GM10266 (cell line): ENCODE data around the gene EXD3.

Experiments used
- DNase-seq: peaks from one replicate; pipeline ENCODE4 v3.0.0; 2012; ENCODE audit errors: extremely low spot score
- TF ChIP-seq, protein P1 (sequence below): IDR thresholded peaks from 2 replicates; pipeline ENCODE4 v1.5.1; 2012; ENCODE audit warnings: mild to moderate bottlenecking, low read depth; ENCODE audit not compliant: control insufficient read depth, insufficient read depth; ENCODE audit errors: missing control alignments

The EXD3 gene

GRCh38 chr9:137456061-137456863 lies 33.3 kb upstream of the EXD3 start:
- DNase-seq, result no peak
- TF ChIP-seq, protein P1, sequence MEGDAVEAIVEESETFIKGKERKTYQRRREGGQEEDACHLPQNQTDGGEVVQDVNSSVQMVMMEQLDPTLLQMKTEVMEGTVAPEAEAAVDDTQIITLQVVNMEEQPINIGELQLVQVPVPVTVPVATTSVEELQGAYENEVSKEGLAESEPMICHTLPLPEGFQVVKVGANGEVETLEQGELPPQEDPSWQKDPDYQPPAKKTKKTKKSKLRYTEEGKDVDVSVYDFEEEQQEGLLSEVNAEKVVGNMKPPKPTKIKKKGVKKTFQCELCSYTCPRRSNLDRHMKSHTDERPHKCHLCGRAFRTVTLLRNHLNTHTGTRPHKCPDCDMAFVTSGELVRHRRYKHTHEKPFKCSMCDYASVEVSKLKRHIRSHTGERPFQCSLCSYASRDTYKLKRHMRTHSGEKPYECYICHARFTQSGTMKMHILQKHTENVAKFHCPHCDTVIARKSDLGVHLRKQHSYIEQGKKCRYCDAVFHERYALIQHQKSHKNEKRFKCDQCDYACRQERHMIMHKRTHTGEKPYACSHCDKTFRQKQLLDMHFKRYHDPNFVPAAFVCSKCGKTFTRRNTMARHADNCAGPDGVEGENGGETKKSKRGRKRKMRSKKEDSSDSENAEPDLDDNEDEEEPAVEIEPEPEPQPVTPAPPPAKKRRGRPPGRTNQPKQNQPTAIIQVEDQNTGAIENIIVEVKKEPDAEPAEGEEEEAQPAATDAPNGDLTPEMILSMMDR, result no peak

DNA sequence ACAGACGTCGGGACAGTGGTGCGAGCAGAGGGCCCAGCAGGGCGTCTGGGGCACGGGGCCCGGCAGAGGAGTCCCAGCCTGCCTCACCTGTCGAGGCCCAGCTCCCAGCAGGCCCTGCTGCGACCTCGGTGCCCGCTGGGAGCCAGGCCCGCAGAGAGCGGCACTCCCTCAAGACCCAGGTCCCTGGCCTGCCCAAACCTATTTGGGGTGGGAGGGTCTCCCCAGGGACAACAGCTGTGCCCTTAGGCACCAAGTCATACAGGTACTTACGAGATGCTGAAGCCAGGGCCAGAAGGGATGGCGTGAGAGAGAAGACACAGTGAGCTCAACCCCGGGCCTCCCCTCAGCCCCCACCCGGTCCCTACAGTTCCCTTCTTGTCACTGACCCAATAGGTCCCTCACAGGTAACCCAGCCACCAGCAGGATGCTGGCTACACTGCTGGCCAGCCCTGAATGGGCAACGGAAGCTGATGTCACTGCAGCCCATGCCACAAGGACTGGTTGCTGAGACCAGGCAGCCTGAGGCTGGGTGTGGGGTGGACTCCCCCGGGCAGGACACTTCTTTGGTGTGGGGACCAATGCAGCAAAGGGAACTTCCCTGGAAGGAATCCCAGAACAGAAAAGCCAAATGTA lies 32.5 kb upstream of the EXD3 start:
- no peak for DNase-seq
- TF ChIP-seq, protein P1, result no peak

DNA sequence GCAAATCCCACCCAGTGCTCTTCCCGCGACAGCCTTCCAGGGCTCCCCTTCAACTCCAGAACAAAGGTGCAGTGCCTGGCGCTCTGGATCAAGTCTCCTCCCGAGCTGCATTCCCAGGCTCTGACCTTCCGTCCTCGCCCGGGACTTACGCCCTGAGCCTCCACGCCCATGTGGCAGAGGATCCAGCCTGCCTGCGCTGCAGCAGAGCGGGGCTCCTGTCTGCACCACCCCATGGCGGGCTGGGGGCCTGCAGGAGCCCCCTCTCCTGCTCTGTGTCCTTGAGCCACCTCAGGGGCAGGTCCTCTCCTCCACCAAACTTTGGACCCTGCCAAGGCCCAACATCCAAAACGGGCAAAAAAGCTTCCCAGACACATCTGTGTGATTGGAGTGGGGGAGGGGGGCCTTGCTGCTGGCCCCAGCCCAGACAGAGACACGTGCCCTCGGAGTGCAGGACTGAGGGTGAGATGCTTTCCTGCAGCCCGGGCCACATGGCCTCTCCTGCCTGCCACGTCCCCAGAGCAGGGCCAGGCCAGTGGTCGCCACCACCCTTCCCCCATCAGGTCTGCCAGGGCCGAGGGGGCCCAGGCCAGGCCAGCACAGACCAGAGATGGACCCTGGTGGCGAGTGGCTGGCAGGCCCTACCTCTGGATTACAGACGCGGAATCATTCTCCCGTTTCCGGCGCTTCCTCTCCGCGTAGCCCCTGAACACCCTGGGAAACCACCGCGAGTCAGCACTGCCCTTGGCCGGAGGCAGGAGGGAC lies 31.8 kb upstream of the EXD3 start:
- TF ChIP-seq, protein P1, result no peak
- no peak for DNase-seq

- TF ChIP-seq, protein P1, result no peak
- DNase-seq, result peak; percentile 78
Measured at GRCh38 chr9:137454145-137454596, 31.2 kb upstream of the EXD3 start.

DNA sequence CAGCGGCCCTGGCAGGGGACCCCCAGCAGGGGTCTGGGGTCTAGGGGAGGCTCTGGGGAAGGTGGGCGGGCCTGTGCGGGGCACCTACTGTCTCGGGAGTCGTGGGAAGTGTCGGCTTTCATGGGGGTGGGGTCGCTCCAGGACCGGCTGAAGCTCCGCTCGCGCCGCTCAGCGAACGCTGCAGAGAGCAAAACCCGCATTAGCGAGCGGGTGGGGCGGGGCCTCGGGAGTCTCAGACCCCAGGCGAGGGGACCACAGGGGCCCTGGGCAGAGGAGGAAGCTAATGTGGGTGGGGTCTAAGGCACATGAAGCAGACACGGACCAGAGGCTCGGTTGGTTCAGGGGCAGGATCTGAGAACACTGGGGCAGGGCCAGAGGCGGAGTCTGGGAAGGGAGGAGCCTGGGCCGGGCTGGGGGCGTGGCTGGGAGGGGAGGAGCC lies 30.7 kb upstream of the EXD3 start:
- TF ChIP-seq, protein P1, result no peak
- DNase-seq, result peak; percentile 95

DNA sequence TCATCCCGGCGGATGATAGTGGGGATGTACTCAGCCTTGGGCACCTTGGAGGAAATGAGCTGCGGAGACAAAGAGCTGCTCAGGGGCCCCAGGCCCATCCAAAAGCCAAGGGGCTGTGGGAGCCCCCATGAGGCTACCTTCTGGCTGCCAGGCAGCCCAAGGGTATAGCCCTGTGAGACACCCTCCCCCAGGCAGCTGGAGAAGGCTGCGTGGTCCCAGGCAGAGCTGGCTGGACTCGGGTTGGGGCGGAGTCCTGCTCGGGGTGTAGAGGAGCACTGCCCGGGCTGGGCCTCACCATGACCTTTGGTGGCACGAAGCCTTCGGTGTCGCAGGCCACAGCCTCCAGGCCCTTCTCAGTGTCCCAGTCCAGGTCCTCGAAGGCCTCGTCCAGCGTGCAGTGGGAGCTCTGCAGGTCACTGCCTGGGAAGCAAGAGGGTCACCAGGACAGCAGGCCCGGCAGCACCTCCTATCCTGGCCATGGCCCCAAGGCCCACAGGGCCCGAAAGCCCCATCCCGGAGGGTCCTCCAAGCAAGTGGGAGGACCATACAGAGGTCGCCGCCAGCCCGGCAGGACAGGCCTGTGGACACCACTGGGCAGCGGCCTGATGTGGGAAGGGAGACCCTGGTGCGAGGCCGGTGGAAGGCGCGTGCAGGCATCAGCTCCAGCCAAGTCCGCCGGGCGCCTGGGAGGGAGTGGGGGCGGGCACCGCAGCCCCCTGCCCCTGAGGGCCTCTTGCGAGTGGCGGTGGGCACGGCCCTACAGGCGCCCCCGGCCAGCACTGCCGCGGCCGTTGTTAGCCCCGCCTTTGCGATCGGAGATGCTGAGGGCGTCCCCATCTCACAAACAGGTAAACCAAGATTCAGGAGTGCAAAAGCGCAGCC lies 30.0 kb upstream of the EXD3 start:
- no peak for DNase-seq
- TF ChIP-seq, protein P1, result no peak
